ENCODE results near the gene LONRF3.

LONRF3 gene

DNA sequence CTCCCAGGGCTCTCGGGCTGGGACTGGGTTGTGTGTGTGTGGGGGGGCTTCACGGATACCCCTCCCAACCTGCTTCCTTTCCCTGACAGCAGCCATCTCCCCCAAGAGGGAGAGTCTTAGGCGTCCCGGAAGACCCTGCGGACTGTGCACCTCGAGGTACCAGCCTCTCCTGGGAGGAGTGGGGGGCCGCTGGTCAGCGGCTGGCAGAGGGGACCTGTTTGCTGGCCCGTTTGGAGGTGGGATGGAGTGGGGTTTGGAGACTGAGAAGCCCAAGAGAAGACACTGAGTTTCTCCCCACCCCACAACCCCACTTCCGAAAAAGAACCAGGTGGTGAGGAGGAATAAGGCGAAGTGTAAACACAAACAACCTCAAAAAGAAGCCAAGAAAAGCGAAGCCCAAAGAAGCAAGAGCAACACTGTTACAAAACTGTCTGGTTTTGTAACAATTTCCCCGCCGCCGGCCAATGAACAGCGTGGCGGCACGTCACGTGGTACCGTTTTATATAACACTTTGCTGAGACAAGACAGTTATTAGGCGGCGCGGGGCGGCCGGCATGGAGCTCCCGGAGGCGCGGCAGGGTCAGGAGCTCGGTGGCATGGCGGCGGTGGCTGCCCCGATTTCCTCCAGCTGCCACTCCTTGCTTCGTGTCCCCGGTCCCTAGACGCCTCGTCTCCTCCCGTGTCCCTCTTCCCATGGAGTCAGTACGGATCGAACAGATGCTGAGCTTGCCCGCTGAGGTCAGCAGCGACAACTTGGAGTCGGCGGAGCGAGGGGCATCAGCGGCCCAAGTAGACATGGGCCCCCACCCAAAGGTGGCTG lies at the start of gene LONRF3:
Gene LONRF3, plus strand, starts transcription at position 531 of the 820 bp plus-strand sequence. Its CDS starts 163 bp downstream, at position 694.
- peak in 1 of 2 donors; percentile 44 for DNase-seq

DNA sequence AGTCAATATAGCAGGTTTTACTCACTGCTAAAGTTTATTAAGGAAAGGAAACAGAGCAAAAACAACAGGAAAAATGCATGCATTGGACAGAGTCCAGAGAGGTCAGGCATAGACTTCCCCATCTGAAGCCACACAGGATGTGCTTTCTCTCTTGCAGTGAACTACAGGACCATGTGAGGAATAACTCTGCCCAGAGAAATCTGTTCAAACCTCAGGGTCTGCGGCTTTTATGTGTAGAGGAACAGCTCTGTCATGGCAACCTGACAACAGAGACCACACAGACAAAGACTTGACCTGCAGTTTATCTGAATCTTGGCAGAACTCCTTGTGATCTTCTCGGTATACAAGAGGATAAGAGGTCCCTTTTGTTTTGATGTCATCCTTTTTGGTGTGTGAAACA lies 46.3 kb upstream of the LONRF3 start:
- DNase-seq, result no peak

DNA sequence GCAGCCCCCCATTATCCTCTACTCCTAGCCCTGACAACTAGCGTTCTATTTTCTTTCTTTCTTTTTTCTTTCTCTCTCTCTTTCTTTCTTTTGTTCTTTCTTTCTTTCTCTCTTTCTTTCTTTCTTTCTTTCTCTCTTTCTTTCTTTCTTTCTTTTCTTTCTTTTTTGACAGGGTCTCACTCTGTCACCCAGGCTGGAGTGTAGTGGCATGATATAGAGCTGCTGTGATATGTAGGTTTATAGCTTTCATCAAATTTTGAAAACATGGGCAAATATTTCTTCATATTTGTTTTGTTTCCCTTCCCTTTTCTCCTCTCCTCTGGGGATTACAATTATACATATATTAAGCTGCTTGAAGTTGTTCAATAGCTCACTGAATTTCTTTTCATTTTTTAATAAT lies 39.1 kb upstream of the LONRF3 start:
- DNase-seq, result no peak

DNA sequence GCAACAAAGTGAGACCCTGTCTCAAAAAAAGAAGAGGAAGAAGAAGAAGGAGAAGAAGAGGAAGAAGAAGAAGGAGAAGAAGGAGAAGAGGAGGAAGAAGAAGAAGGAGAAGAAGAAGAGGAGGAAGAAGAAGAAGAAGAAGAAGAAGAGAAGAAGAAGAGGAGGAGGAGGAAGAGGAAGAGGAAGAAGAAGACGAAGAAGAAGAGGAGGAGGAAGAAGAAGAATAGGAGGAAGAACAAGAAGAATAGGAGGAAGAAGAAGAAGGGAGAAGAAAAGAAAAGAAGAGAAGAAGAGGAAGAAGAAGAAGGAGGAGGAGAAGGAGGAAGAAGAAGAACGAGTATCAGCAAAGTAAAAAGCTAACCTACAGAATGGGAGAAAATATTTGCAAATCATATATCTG lies 33.3 kb upstream of the LONRF3 start:
- no peak for DNase-seq

DNA sequence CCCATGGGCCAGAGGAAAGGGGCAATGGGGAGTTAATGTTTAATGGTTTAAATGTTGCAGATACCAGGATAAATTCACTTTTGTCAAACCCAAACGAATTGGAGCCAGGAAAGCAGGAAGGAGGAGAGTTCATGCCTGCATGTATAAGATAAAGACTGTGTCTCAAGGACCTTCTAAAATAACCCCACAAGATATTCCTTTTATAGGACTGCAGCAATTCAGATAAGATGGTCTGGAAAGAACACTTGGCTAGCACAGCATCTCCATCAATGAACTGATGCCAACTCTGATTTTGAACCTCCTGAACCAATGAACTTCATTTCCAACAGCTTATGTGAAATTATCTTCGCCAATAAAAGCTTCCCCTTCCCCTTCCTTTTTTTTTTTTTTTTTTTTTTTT lies 31.3 kb upstream of the LONRF3 start:
- no peak for DNase-seq

DNA sequence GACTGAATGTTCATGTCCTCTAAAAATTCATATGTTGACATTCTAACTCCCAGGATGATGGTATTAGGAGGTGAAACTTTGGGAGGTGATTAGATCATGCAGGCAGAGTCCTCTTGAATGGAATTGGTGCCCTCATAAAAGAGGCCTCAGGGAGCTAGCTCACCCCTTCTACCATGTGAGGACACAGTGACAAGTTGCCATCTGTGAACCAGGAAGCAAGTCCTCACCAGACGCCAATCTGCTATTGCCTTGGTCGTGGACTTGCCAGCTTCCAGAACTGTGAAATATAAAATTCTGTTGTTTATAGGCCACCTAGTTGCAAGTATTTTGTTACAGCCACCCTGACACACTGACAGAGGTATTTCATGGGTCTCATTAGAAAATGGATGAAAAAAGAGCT lies 28.5 kb upstream of the LONRF3 start:
- DNase-seq, result no peak

DNA sequence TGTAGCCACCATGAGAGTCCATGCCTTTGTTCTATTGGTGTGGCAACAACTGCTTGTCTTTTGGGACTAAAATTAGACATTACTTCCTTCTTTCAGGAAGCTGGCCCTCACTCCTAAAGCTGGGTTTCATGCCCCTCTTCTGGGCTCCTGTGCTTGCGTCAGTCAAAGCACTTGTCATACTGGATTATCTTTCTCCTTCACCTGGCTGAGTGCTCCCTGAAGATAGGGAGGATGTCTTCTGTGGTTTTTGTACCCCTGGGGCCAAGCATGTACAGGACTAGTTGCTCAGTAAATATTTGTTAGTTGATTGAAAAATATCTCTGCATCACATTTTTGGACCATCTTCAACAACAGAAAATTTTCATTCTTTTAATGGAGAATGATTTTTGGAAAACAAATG lies 26.1 kb upstream of the LONRF3 start:
- DNase-seq, result no peak

DNA sequence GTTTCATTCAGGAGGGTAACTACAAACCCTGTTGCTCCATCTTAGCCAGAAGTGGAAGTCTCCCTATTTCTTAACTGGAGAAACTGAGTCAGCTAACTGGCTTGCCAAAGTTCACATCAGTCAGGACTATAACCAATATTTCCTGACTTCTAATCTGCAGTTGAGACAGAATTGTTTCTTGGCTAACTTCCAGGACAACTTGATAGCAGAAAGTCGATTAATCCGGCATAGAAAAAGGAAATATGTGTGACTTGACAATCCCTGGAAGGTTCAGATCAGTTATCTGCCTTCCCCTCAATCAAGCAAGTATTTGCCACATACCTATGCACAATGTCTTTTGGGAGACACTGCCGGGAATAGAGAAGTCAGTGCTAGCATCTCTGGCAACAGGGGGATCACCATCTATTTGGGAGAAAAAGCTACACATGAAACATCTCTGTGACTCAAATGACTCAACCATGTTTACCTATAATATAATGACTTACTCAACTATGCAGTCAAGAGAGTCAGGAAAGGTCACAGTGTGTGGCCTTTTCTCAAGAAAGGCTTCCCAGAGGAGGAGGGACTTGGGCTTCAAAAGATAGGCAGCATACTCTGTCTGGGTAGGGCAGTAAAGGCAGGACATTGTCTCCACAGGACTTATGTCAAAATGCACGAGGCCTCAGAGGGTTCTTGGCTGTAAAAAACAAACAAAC lies 12.4 kb upstream of the LONRF3 start:
- DNase-seq, result no peak

DNA sequence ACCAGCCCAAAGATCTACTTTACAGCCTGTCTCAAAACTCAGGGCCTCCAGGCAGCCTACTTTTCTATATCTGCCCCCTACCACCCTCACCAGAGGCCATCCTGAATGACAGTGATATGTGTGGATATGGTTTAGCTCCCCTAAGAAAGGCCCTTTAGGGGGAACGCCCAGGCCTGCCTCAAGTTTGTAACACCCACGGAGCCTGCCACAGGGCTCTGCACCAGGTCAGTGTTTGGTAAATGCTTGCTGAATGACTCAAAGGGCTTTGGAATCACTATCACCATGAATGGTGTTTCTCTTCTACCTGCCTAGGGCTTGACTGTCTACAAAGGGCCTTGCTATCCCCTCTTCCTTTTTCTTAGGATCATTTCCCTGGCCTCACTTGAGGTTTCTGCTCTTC lies 11.3 kb upstream of the LONRF3 start:
- DNase-seq, result no peak

DNA sequence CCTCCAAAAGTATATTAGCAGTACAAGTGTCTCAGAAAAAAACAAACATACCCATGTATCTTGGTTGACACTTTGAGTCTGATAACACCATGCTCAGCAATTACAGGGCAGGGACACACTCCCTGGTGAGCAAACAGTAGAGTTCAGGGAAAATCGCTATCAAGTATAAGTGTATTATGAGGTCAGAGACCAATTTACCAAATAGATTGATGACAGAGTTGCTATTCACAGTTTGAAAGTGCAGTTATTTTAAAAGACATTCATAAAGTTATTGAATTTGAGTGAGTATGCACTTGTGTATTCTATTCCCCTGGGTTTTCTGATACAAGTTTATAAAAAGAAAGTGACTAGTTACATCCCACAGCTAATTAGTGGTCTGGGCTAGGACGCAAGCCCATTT lies 10.2 kb upstream of the LONRF3 start:
- no peak for DNase-seq

DNA sequence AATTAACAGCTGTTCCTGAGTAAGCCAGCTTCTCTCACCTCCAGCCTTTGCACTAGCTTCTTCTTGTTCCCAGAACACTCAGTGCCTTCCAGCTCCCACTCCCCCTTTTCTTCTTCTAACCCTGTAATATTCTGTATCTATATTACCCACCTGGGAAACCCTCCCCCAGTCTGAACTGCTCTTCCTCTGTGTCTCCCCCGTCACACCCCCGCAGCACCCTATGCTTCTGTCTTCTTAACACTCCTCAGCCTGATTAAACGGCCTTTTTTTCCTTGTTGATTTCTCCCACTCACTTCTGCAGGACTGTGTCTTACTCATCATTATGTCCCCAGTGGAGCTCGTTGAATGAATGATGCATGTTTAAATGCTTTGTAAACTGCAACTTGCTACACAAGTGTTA lies 9.0 kb upstream of the LONRF3 start:
- DNase-seq, result no peak

DNA sequence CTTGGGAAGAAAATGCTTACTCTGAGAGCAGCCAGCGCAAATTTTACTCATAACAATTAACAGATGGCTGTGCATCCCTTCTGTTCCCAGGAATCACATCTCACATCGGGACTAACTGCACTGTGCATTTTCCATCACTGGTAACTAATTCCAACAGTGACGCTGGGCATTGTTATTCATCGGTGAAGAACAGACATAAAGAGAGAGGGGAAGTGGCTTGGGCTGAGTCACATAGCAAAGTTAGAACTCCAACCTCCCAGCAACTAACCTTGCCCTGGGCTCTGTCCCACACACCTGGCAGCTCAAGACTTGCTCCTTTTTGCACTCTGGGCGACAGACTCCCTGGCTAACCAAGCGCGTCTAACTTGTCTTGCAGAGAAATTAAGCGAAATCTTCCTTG lies 6.4 kb upstream of the LONRF3 start:
- DNase-seq, result no peak

DNA sequence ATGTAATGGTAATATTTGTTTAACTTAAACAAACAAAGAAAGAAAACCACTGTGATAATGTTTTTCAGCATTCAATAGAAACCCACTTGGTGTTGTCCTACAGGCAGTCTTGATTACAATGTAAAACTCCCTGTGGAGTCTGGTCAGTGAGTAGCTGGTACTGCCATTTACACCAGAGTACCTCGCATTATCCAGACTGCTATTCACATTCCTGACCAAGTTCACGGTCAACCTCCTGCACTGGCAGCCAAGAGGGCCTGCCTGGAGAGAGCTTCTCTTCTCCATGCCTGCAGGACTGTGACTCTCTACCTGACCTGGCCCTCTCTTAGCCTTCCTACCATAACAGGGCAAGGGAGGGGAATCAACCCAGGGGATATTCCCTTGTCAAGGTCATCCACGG lies 2.9 kb upstream of the LONRF3 start:
- DNase-seq, result no peak

DNA sequence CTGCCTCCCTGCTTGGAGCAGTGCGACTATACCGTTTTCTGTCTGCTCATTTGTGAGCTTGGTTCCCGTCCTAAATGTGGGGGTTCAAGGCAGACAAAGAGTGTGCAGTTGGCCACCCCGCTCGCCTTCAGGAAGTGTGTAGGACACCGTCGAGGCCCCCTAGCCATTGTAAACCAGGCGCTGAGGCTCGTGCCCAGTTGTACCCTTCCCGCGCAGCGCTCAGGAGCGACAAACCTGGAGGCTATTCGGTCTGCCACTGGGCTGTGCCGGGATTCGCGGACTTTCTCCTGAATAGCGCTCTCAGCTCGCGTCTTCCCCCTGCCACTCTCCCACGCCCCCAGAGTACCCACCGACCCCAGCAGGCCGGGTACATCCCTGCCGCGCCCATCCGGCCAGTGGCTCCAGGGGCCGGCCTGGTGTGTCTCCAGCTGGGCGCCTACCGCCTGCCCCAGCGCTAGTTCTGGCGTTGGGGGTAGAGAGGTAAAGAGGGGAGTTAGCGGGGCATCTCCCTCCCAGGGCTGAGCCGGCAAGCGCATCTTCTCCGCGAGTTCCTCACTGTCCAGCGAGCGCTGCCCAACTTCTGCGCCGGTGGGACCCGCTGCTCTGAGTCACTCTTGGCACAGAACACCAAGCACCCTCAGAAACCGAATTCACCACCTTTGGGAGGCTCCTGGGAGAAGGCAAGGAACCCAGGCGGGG lies 880 bp upstream of the LONRF3 start:
- no peak for DNase-seq

DNA sequence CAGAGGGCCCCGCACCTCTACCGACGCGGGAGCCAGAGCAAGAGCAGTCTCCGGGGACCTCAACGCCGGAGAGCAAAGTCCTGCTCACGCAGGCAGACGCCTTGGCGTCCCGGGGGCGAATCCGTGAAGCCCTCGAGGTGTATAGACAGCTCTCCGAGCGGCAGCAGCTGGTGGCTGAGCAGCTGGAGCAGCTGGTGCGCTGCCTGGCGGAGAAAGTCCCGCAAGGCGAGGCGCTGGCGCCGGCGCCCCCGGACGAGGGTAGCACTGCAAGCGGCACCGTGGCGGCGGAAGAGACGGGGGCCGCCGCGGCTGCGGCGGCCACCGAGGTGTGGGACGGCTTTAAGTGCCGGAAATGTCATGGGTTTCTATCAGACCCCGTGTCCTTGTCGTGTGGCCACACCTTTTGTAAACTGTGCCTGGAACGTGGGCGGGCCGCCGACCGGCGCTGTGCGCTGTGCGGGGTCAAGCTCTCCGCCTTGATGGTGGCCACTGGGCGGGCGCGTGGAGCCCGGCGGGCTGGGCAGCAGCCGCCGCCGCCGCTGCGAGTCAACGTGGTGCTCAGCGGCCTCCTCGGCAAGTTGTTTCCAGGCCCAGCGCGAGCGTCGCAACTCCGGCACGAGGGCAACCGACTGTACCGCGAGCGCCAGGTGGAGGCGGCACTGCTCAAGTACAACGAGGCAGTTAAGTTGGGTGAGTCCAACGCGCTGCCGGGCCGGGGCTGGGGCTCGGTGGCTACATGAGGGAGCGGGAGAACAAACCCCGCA lies 672 bp downstream of the LONRF3 start:
- DNase-seq, result peak in 1 of 2 donors; percentile 42

DNA sequence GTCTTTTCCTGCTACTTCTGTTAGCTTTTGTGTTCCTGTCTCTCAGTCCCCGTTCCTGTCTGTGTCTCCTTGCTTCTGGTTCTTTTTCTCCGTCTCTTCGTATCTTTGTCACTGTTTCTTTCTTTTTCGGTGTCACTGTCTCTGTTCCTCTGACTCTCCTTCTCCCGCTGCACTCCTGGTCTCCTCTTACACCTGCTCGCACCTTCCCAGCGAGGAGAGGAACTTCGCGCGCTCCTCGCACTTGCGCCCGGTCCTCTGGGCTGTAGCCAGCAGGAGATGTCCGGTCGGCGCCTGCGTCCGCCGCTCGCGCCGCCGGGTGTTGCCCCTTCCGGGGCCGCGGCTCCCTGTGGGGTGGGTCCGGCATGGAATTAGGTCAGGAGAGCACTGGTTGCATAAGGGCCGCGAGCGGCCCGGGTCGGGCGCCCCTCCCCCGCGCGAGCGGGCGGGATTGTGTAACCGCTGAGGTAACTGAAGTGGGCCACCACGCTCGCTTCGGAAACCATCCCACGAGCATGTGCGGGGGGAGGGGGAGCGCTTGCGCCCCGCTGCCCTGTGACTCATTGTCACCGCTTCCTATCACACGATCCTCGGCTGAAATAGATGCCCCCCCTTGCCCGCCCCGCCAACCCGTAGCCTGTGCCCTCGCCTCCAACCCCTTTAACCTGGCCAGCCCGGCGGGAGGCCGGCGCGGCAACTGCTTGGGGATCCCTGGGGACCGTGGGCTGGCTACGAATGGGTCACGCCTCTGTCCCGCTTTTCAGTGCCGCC lies 1.6 kb downstream of the LONRF3 start:
- peak; percentile 3 to 51 for DNase-seq

DNA sequence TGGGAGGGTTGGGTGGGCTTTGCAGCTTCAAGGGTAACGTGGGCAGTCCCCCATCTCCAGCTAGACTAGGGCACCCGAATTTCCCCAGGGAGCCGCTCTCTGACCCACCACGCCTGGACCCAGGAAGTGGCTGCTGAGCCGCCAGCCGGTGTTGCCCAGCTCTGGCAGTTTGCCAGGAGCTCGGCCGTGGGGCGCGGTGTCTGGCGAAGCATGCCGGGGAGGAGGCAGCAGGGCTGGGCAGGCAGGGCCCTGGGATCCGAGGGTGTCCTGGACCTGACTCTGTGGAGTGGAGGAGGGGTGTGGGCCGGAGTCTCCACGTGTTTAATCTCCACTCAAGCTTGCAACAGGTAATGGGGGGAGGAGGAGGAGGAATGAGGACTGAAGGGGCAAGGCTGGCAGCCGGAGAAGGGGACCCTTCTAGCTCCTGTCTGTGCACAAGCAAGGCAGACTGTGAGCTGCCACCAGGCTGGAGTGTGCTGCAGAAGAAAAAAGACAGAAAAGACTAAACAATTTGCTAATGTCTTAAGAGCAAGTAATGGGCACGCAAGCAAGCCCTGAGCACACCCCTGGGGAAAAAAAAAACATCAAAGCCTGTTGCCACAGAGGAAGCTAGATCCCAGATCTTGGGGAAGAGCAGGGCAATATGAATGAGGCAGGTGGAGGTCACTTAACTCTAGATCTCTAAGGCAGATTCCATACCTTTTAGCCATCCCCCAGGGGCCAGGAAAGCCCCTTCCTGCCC lies 2.4 kb downstream of the LONRF3 start:
- DNase-seq, result peak in 1 of 2 donors; percentile 51

DNA sequence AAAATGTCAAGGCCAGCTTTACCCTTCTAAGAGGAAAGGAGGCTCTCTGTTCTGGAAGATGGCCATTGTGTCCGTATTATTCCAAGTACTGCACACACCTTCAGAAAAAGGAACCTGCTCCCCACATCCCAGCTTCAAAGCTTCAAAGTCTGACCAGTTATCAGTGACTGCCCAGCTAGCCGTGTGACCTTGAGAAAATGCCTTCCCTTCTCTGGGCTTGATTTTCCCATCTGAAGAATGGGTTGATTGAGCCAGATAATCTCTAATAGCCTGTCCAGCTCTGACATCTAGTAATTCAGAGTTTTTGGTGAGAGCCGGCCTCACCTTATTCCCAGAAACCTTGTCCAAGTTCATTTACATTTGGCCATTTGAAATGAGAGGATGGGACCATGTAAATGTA lies 3.0 kb downstream of the LONRF3 start:
- no peak for DNase-seq

DNA sequence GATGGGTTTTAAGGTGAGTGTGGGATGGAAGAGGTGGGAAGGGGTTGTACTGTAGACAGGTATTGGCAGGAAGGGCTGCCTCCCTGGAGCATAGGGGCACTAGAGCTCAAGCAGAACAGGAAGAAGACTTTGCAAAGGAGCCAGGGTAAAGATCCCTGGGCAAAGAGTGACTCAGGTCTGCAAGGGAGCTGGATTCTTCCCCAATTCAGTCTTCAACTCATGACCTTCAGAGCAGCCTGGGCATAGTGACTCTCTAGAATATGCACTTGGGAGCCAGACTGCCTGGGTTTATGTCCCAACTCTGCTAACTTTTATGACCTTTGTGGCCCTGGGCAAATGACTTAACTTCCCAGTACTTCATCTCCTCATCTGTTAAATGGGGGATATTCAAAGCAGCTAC lies 4.0 kb downstream of the LONRF3 start:
- DNase-seq, result no peak

DNA sequence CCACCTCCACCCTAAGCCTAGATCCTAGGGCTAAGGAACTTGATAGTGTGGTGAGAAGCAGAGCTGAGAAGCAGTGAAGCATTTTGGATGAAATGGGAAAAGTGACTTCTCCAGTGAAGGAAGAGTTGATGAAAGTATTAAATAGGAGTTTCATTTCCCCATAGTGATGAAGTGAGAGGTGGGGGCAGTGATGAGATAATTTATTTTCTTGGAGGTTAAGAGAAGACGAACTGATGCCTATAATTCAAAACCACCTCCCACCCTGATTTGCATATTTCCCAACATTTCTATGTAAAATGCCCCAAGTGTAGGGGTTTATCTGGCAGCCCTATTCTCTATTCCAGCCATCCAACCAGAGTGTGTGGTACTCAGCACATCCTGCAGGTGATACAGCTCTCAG lies 6.3 kb downstream of the LONRF3 start:
- no peak for DNase-seq

DNA sequence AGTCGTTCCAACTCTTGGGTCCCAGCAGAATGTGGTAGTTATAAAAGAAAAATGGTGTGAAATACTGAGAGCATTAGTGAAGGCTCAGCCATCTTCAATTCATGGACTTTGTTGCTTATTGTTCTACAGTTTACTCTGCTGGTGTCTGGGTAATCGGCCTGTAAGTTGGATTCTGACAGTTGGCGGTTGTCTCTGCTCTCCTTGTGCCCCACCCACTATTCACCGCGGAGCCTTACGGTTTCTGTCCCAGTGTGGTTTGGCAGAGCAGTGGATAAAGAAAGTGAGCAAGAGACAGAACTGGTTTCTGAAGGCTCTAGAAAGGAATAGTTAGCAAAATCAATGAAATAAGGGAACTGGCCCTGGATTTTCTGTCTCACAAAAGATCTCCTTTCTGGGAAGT lies 9.1 kb downstream of the LONRF3 start:
- no peak for DNase-seq

DNA sequence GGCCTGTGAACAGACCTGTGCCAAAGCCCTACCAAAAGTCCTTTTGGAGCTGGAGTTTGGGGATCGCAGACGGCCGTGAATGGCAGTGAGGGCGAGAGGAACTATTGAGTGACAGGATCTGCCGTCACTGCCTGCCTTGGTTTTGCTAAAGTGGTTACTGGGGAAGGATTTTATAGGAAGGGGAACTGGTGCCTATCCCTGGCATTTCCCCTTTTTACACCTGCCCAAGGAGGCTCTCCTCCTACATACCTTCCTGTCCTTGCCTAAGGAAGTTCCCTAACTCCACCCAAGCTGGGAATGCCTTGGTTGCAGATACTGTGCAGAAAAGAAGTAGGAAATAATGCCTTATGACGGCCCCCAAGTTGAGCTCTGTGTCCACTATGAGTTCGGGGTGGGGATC lies 14.5 kb downstream of the LONRF3 start:
- DNase-seq, result no peak
